ENCODE data around the gene INSRR. TPM values are rescaled to one million over a fixed set of nuclear protein-coding genes. Genes with fewer than 3 reads are reported as not detected.

INSRR gene
- total and polyA plus RNA-seq, 8 donors, result 0.03 to 0.06 (median 0.04) TPM; not detected in 4

DNA sequence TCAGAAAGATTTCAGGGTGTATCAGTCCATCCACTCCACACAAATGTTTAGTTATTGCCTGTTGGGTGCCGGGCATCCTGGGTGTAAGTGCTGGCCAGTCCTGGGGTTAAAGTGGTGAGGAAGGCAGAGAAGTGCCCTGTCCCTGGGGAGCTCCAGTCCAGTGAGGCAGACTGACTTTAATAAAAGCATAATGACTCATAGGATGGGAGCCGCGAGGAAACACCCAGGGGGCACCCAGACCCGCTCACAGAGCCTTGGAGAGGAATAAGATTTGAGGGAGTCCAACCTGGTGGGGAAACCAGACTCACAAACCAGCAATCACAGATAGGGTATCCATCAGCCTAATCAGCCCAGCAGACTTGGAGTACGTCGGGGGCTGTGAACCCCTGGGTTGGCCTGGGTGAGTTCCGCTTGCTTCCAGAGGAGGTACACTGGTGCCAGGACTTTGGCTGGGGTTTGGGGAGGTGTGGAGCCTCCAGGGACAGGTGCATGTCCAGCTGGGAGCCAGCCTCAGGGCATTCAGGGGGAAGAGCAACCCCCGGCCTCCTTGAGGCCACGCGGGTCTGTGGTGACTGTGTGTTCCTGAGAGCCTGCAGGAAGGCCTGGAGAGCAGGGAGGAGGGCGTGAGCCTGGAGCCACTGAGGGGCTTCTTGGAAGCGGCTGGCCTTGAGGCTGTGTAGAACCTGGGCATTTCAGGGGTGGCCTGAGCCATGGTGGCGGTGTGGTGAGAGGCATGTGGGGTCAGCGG is 38.3 kb upstream of the INSRR start:
- intact Hi-C loops (cut with DNase I), result no loop called here
- H3K9me3 ChIP-seq, result no peaks in the 10 kb centered on the region
- peaks cover 8 to 64% of the 10 kb centered on the region in 2 donors for H3K4me1 ChIP-seq
- ATAC-seq, result no peak
- TF ChIP-seq, protein P1, sequence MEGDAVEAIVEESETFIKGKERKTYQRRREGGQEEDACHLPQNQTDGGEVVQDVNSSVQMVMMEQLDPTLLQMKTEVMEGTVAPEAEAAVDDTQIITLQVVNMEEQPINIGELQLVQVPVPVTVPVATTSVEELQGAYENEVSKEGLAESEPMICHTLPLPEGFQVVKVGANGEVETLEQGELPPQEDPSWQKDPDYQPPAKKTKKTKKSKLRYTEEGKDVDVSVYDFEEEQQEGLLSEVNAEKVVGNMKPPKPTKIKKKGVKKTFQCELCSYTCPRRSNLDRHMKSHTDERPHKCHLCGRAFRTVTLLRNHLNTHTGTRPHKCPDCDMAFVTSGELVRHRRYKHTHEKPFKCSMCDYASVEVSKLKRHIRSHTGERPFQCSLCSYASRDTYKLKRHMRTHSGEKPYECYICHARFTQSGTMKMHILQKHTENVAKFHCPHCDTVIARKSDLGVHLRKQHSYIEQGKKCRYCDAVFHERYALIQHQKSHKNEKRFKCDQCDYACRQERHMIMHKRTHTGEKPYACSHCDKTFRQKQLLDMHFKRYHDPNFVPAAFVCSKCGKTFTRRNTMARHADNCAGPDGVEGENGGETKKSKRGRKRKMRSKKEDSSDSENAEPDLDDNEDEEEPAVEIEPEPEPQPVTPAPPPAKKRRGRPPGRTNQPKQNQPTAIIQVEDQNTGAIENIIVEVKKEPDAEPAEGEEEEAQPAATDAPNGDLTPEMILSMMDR (IDR thresholded peaks at IDR 0.05), result no peak
- no peak overlapping the region for H3K4me3 ChIP-seq
- peak in 1 of 4 donors; percentile 49 for DNase-seq
- no peaks in the 10 kb centered on the region for H3K36me3 ChIP-seq
- peak overlapping the region; percentile 53 to 62 for H3K27ac ChIP-seq
- H3K27me3 ChIP-seq, result peaks cover 8 to 32% of the 10 kb centered on the region in 2 donors

DNA sequence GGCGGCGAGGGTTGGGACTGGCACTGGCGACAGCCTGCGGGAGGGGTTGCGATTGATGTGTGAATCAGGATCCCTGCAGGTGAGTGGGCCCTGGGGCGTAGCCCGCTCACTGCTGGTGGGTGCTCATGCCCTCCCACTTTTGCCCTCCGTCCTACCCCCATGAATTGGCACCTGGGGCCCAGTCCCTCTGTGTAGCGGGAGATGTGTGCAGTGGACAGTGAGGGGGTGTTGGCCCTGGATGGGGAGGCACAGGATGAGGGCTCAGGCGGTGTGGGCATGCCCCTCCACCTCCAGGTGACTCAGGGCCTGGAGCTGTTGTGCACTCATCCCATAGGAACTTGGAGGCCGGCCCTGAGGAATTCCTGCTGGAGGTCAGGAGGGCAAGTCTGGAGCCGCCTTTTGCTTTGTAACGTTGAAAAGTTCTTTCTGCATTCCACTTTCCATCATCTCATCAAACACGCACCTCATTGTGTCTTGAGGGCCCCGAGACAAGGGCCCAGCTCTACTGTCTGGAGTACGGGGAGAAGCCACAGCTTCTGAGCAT is 37.6 kb upstream of the INSRR start:
- intact Hi-C loops (cut with DNase I), result no loop called here
- H3K36me3 ChIP-seq, result no peaks in the 10 kb centered on the region
- DNase-seq (peak in 1 of 4 donors; percentile 67), ATAC-seq (peak; percentile 10)
- peaks cover 8 to 39% of the 10 kb centered on the region in 2 donors for H3K27me3 ChIP-seq
- peak overlapping the region; percentile 3 to 62 for H3K27ac ChIP-seq
- peaks cover 8 to 71% of the 10 kb centered on the region in 2 donors for H3K4me1 ChIP-seq
- H3K4me3 ChIP-seq, result no peak overlapping the region
- TF ChIP-seq, protein P1 (IDR thresholded peaks at IDR 0.05), result no peak
- no peaks in the 10 kb centered on the region for H3K9me3 ChIP-seq

DNA sequence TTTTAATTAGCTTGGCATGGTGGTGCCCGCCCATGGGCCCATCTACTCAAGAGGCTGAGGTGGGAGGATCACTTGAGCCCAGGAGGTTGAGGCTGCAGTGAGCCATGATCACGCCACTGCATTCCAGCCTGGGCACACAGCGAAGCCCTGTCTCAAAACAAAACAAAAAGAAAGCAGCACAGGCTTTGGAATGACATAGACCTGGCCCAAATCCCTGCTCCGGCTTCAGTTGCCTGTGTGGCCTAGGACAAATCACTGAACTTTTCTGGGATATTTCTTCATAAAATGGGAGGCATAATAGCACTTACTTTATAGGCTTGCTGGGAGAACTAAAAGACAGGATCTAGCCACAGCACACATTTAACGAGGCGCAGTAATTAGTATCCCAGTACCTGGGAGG is 37.0 kb upstream of the INSRR start:
- no peak for ATAC-seq
- TF ChIP-seq, protein P1 (IDR thresholded peaks at IDR 0.05), result no peak
- intact Hi-C loops (cut with DNase I), result no loop called here
- Histone ChIP-seq H3K4me1 (peaks cover 8 to 67% of the 10 kb centered on the region in 2 donors), H3K4me3 (no peak overlapping the region), H3K27me3 (peaks cover 8 to 45% of the 10 kb centered on the region in 2 donors), H3K9me3 (no peaks in the 10 kb centered on the region), H3K27ac (peak overlapping the region; percentile 3 to 77), H3K36me3 (no peaks in the 10 kb centered on the region)
- DNase-seq, result peak in 1 of 4 donors; percentile 31

DNA sequence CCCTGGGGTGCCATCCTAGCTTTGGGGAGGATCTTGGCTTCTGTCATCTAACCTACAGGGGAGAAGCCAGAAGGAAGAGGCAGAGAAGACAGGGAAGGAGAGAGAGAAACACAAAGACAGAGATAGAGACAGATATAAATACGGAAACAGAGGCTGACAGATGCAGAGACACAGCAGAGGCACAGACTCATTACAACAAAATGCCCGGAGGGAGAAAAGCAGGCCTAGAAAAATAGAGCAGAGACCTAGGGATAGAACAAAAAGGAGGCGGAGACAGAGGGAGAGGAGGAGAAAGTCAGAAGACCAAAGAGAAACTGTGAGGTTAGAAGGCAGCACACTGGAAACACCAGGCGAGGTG is 36.5 kb upstream of the INSRR start:
- Histone ChIP-seq H3K4me3 (peak overlapping the region in 1 of 2 donors; percentile 48), H3K36me3 (no peaks in the 10 kb centered on the region), H3K9me3 (no peaks in the 10 kb centered on the region), H3K27ac (peak overlapping the region; percentile 77 to 84), H3K4me1 (peaks cover 8 to 67% of the 10 kb centered on the region in 2 donors), H3K27me3 (peaks cover 8 to 46% of the 10 kb centered on the region in 2 donors)
- intact Hi-C loops (cut with DNase I), result no loop called here
- ATAC-seq, result no peak
- TF ChIP-seq, protein P1 (IDR thresholded peaks at IDR 0.05), result no peak
- DNase-seq, result no peak

DNA sequence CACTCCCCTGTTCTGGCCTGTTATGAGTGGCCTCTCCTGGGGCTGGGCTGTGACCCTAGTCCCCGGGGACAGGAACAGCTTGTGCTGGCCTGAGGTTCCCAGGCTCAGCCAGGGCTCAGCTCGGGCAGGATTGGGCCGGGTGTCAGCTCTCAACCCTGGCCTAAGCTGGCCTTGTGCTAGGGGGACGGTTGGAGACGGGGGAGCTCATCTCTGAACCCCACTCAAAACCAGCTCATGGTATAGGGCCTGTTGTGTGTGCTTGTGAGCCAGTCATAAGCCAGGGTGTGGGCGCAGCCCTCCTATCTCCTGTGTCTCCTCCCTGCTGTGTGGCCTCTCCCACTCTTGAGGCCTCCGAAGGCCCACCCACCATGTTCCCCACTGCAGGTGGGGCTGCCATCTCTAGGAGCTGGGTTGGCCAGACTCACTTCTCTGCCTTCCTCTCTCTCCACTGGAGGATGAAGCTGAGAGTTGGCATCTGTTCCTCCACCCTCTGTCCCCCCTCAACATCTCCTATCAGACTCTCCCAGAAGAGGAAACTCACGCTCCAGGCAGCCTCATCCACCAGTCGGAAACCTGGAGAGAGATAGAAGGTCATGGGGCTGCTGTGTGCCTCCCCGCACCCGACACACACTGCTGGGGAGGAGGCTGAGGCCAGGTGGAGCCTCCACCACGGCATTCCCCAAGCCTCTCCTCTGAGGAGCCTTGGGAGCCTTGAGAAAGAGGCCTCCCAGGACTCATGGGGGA is 36.0 kb upstream of the INSRR start:
- ATAC-seq, result no peak
- intact Hi-C loops (cut with DNase I), result no loop called here
- DNase-seq, result peak in 1 of 4 donors; percentile 61

More for the DNA sequence above, 36.0 kb upstream of the INSRR start:
- Histone ChIP-seq H3K27me3 (peaks cover 8 to 46% of the 10 kb centered on the region in 2 donors), H3K4me3 (peak overlapping the region in 1 of 2 donors; percentile 48), H3K36me3 (no peaks in the 10 kb centered on the region), H3K9me3 (no peaks in the 10 kb centered on the region), H3K27ac (peak overlapping the region; percentile 77 to 84), H3K4me1 (peaks cover 8 to 71% of the 10 kb centered on the region in 2 donors)
- TF ChIP-seq, protein P1 (IDR thresholded peaks at IDR 0.05), result no peak
